ENCODE data around the gene STK38.

STK38 gene

DNA sequence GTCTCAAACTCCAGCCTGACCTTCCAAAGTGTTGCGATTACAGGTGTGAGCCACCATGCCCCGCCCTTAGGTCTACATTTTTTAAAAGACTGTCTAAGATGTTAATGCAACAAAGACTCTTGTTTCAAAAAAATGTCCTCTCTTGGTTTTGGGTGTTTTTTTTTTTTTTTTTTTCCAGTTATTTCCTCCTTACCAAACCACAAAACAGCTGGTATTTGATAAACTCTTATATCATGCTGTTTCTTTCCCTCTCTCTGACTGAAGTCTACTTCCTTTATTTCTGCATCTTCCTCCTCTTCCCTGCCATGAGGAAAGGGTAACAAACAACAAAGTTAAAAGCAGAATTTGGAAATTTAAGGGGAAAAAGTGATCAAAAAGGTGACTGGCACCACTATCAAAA lies 21.2 kb downstream of the STK38 start:
- FAIRE-seq (no peak), DNase-seq (ENCODE audit: insufficient read length, low spot score) (no peak)
- TF ChIP-seq POLR2A (IDR thresholded peaks at IDR 0.05; ENCODE audit: low read depth, low read length) (no peak), PAX5 (IDR thresholded peaks at IDR 0.05; ENCODE audit: insufficient read depth, low read length, severe bottlenecking) (no peak), POU2F2 (IDR thresholded peaks at IDR 0.05; ENCODE audit: low read depth, low read length) (no peak), TAF1 (IDR thresholded peaks at IDR 0.05; ENCODE audit: low read depth, low read length) (no peak), POLR2AphosphoS5 (IDR thresholded peaks at IDR 0.05; ENCODE audit: low read depth, low read length) (no peak), SPI1 (IDR thresholded peaks at IDR 0.05; ENCODE audit: low read depth, low read length) (no peak)

DNA sequence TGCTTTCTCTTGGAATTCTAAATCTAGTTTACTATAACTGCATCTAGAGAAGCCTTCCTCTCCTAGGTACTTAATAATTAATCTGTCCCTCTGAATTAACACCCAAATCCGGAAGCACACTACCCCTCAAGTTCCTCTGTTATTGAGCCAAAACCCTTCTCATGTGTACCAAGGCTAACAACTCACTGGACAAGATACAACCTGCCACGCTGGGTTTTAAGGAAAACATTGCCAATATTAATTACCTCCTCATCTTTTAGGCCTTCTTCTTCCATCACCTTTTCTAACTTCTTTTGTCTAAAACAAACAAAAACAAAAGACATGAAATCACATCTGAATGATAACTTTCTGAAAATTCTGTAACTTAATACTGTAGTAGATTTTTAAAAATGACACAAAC lies 21.9 kb downstream of the STK38 start:
- FAIRE-seq (no peak), DNase-seq (ENCODE audit: insufficient read length, low spot score) (no peak)
- TF ChIP-seq TAF1 (IDR thresholded peaks at IDR 0.05; ENCODE audit: low read depth, low read length) (no peak), SPI1 (IDR thresholded peaks at IDR 0.05; ENCODE audit: low read depth, low read length) (no peak), POLR2A (IDR thresholded peaks at IDR 0.05; ENCODE audit: low read depth, low read length) (no peak), PAX5 (IDR thresholded peaks at IDR 0.05; ENCODE audit: insufficient read depth, low read length, severe bottlenecking) (no peak), POU2F2 (IDR thresholded peaks at IDR 0.05; ENCODE audit: low read depth, low read length) (no peak)

DNA sequence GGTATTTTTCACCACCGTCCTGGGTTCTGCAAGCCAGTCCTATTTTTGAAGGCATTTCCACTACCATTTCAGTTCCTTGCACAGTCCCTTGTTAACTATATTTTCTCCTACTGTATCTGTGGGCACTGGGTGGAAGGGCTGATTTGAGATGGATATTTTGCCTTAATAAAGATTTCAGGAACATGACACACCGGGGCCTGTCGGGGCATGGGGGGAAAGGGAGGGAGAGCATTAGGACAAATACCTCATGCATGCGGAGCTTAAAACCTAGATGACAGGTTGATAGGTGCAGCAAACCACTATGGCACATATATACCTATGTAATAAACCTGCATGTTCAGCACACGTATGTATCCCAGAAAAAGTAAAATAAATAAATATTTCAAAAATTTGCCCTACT lies 22.4 kb downstream of the STK38 start:
- DNase-seq (ENCODE audit: insufficient read length, low spot score) = no peak
- FAIRE-seq = no peak
- TF ChIP-seq TAF1 (IDR thresholded peaks at IDR 0.05; ENCODE audit: low read depth, low read length) = no peak

DNA sequence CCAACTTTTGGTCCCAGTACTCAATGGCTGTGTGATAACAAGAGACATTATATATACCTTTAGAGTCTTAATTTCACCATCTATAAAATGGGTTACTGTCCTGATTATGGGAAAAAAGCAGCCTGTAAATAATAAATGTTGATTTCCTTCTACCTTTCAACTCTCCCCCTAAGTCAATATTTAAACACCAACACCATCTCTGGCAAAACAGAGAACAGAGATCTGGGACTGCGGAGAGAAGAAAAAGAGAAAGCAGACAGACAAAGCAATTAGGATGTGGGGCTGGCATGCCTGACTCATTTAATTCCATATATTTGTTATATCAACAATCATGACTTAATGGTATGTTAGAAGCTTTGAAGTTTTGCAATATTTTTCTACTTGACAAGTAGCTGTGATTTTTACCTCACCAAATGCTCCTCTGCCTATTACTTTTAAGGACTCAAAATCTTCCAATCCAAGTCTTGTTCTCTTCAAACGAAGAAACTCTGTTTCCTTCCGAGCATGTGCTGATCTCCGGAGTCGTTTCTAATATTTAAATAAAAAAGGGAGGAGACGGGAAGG lies 23.3 kb downstream of the STK38 start:
- FAIRE-seq = no peak
- TF ChIP-seq POLR2A (IDR thresholded peaks at IDR 0.05; ENCODE audit: low read depth, low read length) (no peak), TAF1 (IDR thresholded peaks at IDR 0.05; ENCODE audit: low read depth, low read length) (no peak), POLR2AphosphoS5 (IDR thresholded peaks at IDR 0.05; ENCODE audit: low read depth, low read length) (no peak)
- no peak for DNase-seq (ENCODE audit: insufficient read length, low spot score)

DNA sequence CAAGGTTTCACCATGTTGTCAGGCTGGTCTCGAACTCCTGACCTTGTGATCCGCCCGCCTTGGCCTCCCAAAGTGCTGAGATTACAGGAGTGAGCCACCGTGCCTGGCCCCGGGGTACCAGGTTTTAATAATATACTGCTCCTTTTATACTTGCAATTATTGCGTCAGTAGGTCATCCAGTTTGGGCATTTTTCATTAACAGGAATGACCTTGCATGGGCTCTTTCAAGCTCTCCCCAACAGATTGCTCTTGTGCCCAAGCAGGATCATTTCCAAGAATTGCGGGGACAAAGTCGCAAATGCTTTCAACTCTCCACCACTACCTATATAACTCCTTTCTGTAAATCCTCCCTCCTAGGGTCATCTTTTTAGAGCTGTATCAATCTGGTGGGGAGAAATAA lies 23.8 kb downstream of the STK38 start:
- FAIRE-seq (no peak), DNase-seq (ENCODE audit: insufficient read length, low spot score) (no peak)
- TF ChIP-seq SPI1 (IDR thresholded peaks at IDR 0.05; ENCODE audit: low read depth, low read length) (no peak), POLR2A (IDR thresholded peaks at IDR 0.05; ENCODE audit: low read depth, low read length) (no peak), TAF1 (IDR thresholded peaks at IDR 0.05; ENCODE audit: low read depth, low read length) (no peak), POLR2AphosphoS5 (IDR thresholded peaks at IDR 0.05; ENCODE audit: low read depth, low read length) (no peak), POU2F2 (IDR thresholded peaks at IDR 0.05; ENCODE audit: low read depth, low read length) (no peak), PAX5 (IDR thresholded peaks at IDR 0.05; ENCODE audit: insufficient read depth, low read length, severe bottlenecking) (no peak)

DNA sequence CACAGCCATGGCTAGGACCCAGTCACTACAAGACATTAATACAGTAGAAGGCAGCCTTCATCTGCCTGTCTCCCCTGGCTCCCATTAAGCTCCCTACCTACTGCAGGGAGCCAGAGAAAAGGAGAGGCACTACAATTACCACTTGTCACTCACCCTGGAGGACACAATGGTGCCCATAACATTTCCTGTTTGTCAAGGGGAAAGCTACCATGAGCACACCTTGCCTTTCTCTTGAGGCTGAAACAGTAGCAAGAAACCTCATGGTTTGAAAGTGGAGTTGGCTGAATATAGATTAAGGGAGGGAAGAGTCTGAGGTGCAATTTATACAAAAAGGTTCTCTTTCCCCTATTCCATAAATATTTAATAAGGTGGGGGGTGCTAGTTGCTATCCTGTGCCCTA lies 27.9 kb downstream of the STK38 start:
- no peak for DNase-seq (ENCODE audit: insufficient read length, low spot score)
- FAIRE-seq = no peak

DNA sequence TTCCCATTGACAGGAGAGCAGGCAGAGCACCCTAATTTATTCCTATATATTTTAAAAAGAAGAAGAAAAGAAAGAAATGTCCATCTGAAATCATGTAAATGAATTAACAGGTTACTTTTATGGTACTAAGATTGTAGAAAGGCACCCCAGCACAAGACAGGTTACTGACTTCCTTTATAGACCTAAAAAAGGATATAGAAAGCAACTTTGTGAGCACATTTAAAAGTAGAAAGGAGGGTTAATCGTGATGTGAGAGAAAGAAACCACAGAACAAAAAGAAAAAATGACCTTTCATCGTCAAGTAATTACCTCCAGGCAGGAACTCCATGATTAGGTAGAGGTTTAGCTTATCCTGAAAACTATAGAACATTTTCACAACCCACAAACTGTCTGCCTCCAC lies 29.9 kb downstream of the STK38 start:
- TF ChIP-seq POLR2AphosphoS5 (IDR thresholded peaks at IDR 0.05; ENCODE audit: low read depth, low read length) = no peak
- TF ChIP-seq SPI1 (IDR thresholded peaks at IDR 0.05; ENCODE audit: low read depth, low read length) = no peak
- TF ChIP-seq TAF1 (IDR thresholded peaks at IDR 0.05; ENCODE audit: low read depth, low read length) = no peak
- no peak for TF ChIP-seq POU2F2 (IDR thresholded peaks at IDR 0.05; ENCODE audit: low read depth, low read length)
- TF ChIP-seq POLR2A (IDR thresholded peaks at IDR 0.05; ENCODE audit: low read depth, low read length) = no peak
- TF ChIP-seq PAX5 (IDR thresholded peaks at IDR 0.05; ENCODE audit: insufficient read depth, low read length, severe bottlenecking) = no peak
- FAIRE-seq (no peak), DNase-seq (ENCODE audit: insufficient read length, low spot score) (no peak)

More for the DNA sequence above, 27.9 kb downstream of the STK38 start:
- TF ChIP-seq TAF1 (IDR thresholded peaks at IDR 0.05; ENCODE audit: low read depth, low read length) (no peak), PAX5 (IDR thresholded peaks at IDR 0.05; ENCODE audit: insufficient read depth, low read length, severe bottlenecking) (no peak)

DNA sequence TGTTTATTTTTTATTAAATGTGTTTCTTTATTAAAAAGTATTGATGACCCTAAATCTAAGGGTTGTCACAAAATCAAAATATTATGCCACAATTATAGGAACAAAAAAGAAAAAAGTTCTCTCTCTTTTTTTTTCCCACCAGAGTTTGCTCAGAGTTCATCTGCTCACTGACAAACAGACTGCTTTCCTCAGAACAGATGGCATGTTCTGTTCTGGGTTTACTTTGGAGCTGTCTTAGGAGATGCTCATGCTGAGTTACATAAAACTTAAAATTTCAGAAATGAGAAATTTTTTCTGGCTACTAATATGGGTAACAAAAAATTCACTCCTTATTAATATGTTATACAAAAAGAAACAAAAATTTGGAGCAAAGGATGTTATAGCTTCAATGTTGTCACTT lies 30.3 kb downstream of the STK38 start:
- DNase-seq (ENCODE audit: insufficient read length, low spot score) (no peak), FAIRE-seq (no peak)
- TF ChIP-seq POLR2A (IDR thresholded peaks at IDR 0.05; ENCODE audit: low read depth, low read length) (no peak), TAF1 (IDR thresholded peaks at IDR 0.05; ENCODE audit: low read depth, low read length) (no peak), POLR2AphosphoS5 (IDR thresholded peaks at IDR 0.05; ENCODE audit: low read depth, low read length) (no peak), SPI1 (IDR thresholded peaks at IDR 0.05; ENCODE audit: low read depth, low read length) (no peak), PAX5 (IDR thresholded peaks at IDR 0.05; ENCODE audit: insufficient read depth, low read length, severe bottlenecking) (no peak), POU2F2 (IDR thresholded peaks at IDR 0.05; ENCODE audit: low read depth, low read length) (no peak)

DNA sequence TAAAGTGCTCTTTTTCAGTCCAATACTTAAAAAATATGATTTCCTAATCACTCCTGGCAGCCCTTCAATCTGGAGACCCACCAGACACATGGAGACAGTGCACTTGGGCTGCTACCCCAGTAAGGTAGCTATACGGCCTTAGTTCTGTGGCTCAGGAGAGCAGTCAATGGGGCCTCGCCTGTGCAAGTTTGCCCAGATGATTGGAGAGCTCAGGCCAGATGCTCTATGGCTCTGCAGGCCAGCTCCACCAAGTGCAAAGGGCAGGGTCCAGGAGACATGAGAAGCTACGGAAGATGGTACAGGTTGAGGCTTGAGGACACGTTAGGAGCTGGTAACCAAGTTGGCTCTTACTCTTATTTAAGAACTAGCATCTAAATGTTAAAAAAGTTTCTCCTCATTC lies 30.7 kb downstream of the STK38 start:
- no peak for FAIRE-seq

DNA sequence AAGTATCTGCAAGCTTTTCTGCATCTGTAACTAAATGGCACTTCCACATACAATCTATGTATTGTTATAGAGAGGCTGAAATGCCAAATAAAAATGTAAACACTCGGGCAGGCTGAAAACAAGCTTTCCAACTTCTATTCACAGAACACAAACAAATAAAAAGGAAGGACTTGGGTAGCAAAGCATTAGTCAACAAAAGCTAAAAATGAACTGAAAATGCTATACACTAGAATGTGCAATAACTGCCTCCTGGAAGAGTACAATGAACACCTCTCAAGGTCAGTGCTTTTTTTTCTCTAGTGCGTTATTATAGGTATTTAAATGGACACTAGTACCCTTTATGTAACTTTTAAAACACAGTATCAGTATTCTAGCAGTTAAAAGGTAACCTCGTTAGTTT lies 31.4 kb downstream of the STK38 start:
- DNase-seq (ENCODE audit: insufficient read length, low spot score) (no peak), FAIRE-seq (no peak)
- TF ChIP-seq POLR2A (IDR thresholded peaks at IDR 0.05; ENCODE audit: low read depth, low read length) = no peak
- TF ChIP-seq POU2F2 (IDR thresholded peaks at IDR 0.05; ENCODE audit: low read depth, low read length) = no peak
- no peak for TF ChIP-seq PAX5 (IDR thresholded peaks at IDR 0.05; ENCODE audit: insufficient read depth, low read length, severe bottlenecking)
- no peak for TF ChIP-seq TAF1 (IDR thresholded peaks at IDR 0.05; ENCODE audit: low read depth, low read length)
- no peak for TF ChIP-seq SPI1 (IDR thresholded peaks at IDR 0.05; ENCODE audit: low read depth, low read length)
- TF ChIP-seq POLR2AphosphoS5 (IDR thresholded peaks at IDR 0.05; ENCODE audit: low read depth, low read length) = no peak

More for the DNA sequence above, 30.7 kb downstream of the STK38 start:
- no peak for TF ChIP-seq SPI1 (IDR thresholded peaks at IDR 0.05; ENCODE audit: low read depth, low read length)
- TF ChIP-seq POLR2A (IDR thresholded peaks at IDR 0.05; ENCODE audit: low read depth, low read length) = no peak
- no peak for TF ChIP-seq PAX5 (IDR thresholded peaks at IDR 0.05; ENCODE audit: insufficient read depth, low read length, severe bottlenecking)
- no peak for TF ChIP-seq POLR2AphosphoS5 (IDR thresholded peaks at IDR 0.05; ENCODE audit: low read depth, low read length)
- no peak for TF ChIP-seq TAF1 (IDR thresholded peaks at IDR 0.05; ENCODE audit: low read depth, low read length)
- TF ChIP-seq POU2F2 (IDR thresholded peaks at IDR 0.05; ENCODE audit: low read depth, low read length) = no peak
- DNase-seq (ENCODE audit: insufficient read length, low spot score) = no peak

Data from GM12891 (cell line).